WTC11 (cell line): Measurements from ENCODE around the gene KRT86. TPM values are rescaled to one million over a fixed set of nuclear protein-coding genes. Genes with fewer than 3 reads are reported as not detected.
"Not testable (repeated sequence)": the region's sequence is repeated elsewhere in the genome, so short reads cannot be mapped to it uniquely, and the experiment has no call there.

Source experiments
- ATAC-seq: fragments of 200-7000 bp; cut with Tn5 transposase; 2 replicates; pipeline ENCODE4 v1.10.0; 2021; ENCODE audit warnings: mild to moderate bottlenecking, moderate library complexity
- CTCF ChIA-PET: fragments of 300-600 bp; sonication (Branson Sonifier 250); formaldehyde crosslinking; loops from one replicate; lab custom pipeline; 2021; ENCODE audit warnings: antibody characterized with exemption; lab: Charles Lee
- POLR2A ChIA-PET: fragments of 350-600 bp; sonication (Branson Sonifier 250); formaldehyde crosslinking; loops from one replicate; lab custom pipeline; 2021; ENCODE audit warnings: antibody characterized with exemption; lab: Charles Lee
- DNase-seq: peaks from one replicate; pipeline ENCODE4 v3.0.0; 2021; ENCODE audit warnings: low spot score
- H3K27ac Mint-ChIP-seq: 2 replicates; pipeline ENCODE4 v1.8.0; 2021; ENCODE audit warnings: mixed read lengths
- H3K27me3 Mint-ChIP-seq: 2 replicates; pipeline ENCODE4 v1.8.0; 2021; ENCODE audit warnings: low read depth, mild to moderate bottlenecking, moderate library complexity, mixed read lengths
- H3K36me3 Mint-ChIP-seq: 2 replicates; pipeline ENCODE4 v1.8.0; 2021; ENCODE audit warnings: mixed read lengths
- H3K4me1 Mint-ChIP-seq: 2 replicates; pipeline ENCODE4 v1.8.0; 2022; ENCODE audit warnings: mixed read lengths
- H3K4me3 Mint-ChIP-seq: 2 replicates; pipeline ENCODE4 v1.8.0; 2021; ENCODE audit warnings: mild to moderate bottlenecking, moderate library complexity, mixed read lengths
- H3K9me3 Mint-ChIP-seq: 2 replicates; pipeline ENCODE4 v1.8.0; 2021; ENCODE audit warnings: mixed read lengths
- ARID4B ChIP-seq: sonication (generic); formaldehyde crosslinking; IDR thresholded peaks from 2 replicates; pipeline ENCODE4 v1.8.0; 2023; ENCODE audit warnings: missing genetic modification reagents, mild to moderate bottlenecking, borderline replicate concordance
- ATF1 ChIP-seq: sonication (generic); formaldehyde crosslinking; IDR thresholded peaks from 2 replicates; pipeline ENCODE4 v1.8.1; 2023; ENCODE audit warnings: mild to moderate bottlenecking, moderate library complexity, missing genetic modification reagents
- FOXJ3 ChIP-seq: sonication (generic); formaldehyde crosslinking; IDR thresholded peaks from 2 replicates; pipeline ENCODE4 v1.9.0; 2021; ENCODE audit warnings: missing genetic modification reagents, mild to moderate bottlenecking, borderline replicate concordance
- FOXK1 ChIP-seq: sonication (generic); formaldehyde crosslinking; IDR thresholded peaks from 2 replicates; pipeline ENCODE4 v1.8.0; 2022; ENCODE audit warnings: mild to moderate bottlenecking, moderate library complexity, missing genetic modification reagents
- FOXP1 ChIP-seq: sonication (generic); formaldehyde crosslinking; IDR thresholded peaks from 2 replicates; pipeline ENCODE4 v1.8.0; 2022; ENCODE audit warnings: missing genetic modification reagents, mild to moderate bottlenecking, moderate library complexity, borderline replicate concordance
- GTF2I ChIP-seq: fragments of 250-450 bp; sonication (Bioruptor Pico); conservative IDR thresholded peaks from 2 replicates; pipeline ENCODE4 v1.4.0; 2021; ENCODE audit warnings: mild to moderate bottlenecking
- MLX ChIP-seq: sonication (generic); formaldehyde crosslinking; IDR thresholded peaks from 2 replicates; pipeline ENCODE4 v1.8.1; 2023; ENCODE audit warnings: mild to moderate bottlenecking, missing genetic modification reagents, moderate library complexity
- MXD4 ChIP-seq: fragments of 250-450 bp; sonication (Bioruptor Pico); IDR thresholded peaks from 2 replicates; pipeline ENCODE4 v1.8.0; 2021; ENCODE audit warnings: mild to moderate bottlenecking, moderate library complexity, borderline replicate concordance
- MYBL2 ChIP-seq: sonication (generic); formaldehyde crosslinking; IDR thresholded peaks from 2 replicates; pipeline ENCODE4 v1.8.1; 2023; ENCODE audit warnings: mild to moderate bottlenecking, moderate library complexity, missing genetic modification reagents
- ZBTB43 ChIP-seq: sonication (generic); formaldehyde crosslinking; IDR thresholded peaks from 2 replicates; pipeline ENCODE4 v1.8.1; 2023; ENCODE audit warnings: mild to moderate bottlenecking, missing genetic modification reagents
- ZNF281 ChIP-seq: sonication (generic); formaldehyde crosslinking; IDR thresholded peaks from 2 replicates; pipeline ENCODE4 v1.8.0; 2023; ENCODE audit warnings: mild to moderate bottlenecking, missing genetic modification reagents
- total RNA-seq: library from RNA; stranded (reverse); gene quantifications from 3 replicates; pipeline ENCODE4 v1.2.3, GENCODE V29; 2021

KRT86 gene
- total RNA-seq, 1 experiment from 2014 or later = 0.11 TPM

GRCh38 chr12:52300796-52301691, 26.6 kb downstream of the KRT86 start (continued):
- no peak for TF ChIP-seq ZNF281 (CRISPR knock-in tag)
- TF ChIP-seq, all 79 proteins: peak for 0

- H3K36me3 Mint-ChIP-seq, H3K9me3 Mint-ChIP-seq, H3K4me1 Mint-ChIP-seq, POLR2A ChIA-PET, ATAC-seq, H3K4me3 Mint-ChIP-seq, H3K27ac Mint-ChIP-seq, DNase-seq: not testable (repeated sequence)
- CTCF ChIA-PET = interaction anchor here (1.2 kb wide), 1 partner anchor 23 kb away, joined by 3 read pairs; no protein-coding TSS in a partner anchor
- H3K27me3 Mint-ChIP-seq = peaks cover 13% of the 10 kb centered on the region
Observed at GRCh38 chr12:52301721-52302120, 27.3 kb downstream of the KRT86 start.

GRCh38 chr12:52302242-52302914, 27.9 kb downstream of the KRT86 start:
- peaks cover 20% of the 10 kb centered on the region for H3K27me3 Mint-ChIP-seq
- H3K4me3 Mint-ChIP-seq, DNase-seq, H3K27ac Mint-ChIP-seq, POLR2A ChIA-PET, ATAC-seq, H3K4me1 Mint-ChIP-seq, H3K36me3 Mint-ChIP-seq, H3K9me3 Mint-ChIP-seq: not testable (repeated sequence)
- CTCF ChIA-PET = interaction anchor here (1.2 kb wide), 1 partner anchor 23 kb away, joined by 3 read pairs; no protein-coding TSS in a partner anchor

GRCh38 chr12:52304941-52305411, 30.5 kb downstream of the KRT86 start:
- H3K27me3 Mint-ChIP-seq = peaks cover 43% of the 10 kb centered on the region
- ATAC-seq (peak; percentile 69), DNase-seq (peak; percentile 40)
- peaks cover 17% of the 10 kb centered on the region for H3K4me1 Mint-ChIP-seq
- H3K27ac Mint-ChIP-seq, H3K4me3 Mint-ChIP-seq, POLR2A ChIA-PET, H3K9me3 Mint-ChIP-seq, H3K36me3 Mint-ChIP-seq: not testable (repeated sequence)
- CTCF ChIA-PET = interaction anchor here (0.6 to 1.0 kb wide), 2 partner anchors 23 to 26 kb away, joined by 3 read pairs; no protein-coding TSS in a partner anchor

GRCh38 chr12:52305921-52306705, 31.7 kb downstream of the KRT86 start:
- H3K36me3 Mint-ChIP-seq = no peaks in the 10 kb centered on the region
- peaks cover 17% of the 10 kb centered on the region for H3K4me1 Mint-ChIP-seq
- ATAC-seq (peak; percentile 18), DNase-seq (no peak)
- ChIA-PET POLR2A (no interaction called here), CTCF (interaction anchor here (0.6 to 7.8 kb wide), 10 partner anchors 9 to 187 kb away, joined by 3 to 76 read pairs (median 9); partner anchors contain the start of gene KRT83)
- H3K27me3 Mint-ChIP-seq = peaks cover 52% of the 10 kb centered on the region
- no peak for TF ChIP-seq FOXJ3
- TF ChIP-seq FOXP1 (CRISPR knock-in tag) = no peak
- TF ChIP-seq GTF2I (CRISPR knock-in tag) = no peak
- no peak for TF ChIP-seq ZBTB43
- no peak for TF ChIP-seq FOXK1 (CRISPR knock-in tag)
- TF ChIP-seq ARID4B (CRISPR knock-in tag) = no peak
- no peak for TF ChIP-seq ATF1 (CRISPR knock-in tag)
- TF ChIP-seq MYBL2 (CRISPR knock-in tag) = no peak
- TF ChIP-seq MLX (CRISPR knock-in tag) = no peak
- TF ChIP-seq MXD4 (CRISPR knock-in tag) = no peak
- TF ChIP-seq, all 79 proteins: peak for 0
- no peak overlapping the region for H3K4me3 Mint-ChIP-seq
- H3K27ac Mint-ChIP-seq = no peak overlapping the region
- H3K9me3 Mint-ChIP-seq = no peaks in the 10 kb centered on the region
